Measurements from ENCODE around the gene NBEAL2.

The NBEAL2 gene

DNA sequence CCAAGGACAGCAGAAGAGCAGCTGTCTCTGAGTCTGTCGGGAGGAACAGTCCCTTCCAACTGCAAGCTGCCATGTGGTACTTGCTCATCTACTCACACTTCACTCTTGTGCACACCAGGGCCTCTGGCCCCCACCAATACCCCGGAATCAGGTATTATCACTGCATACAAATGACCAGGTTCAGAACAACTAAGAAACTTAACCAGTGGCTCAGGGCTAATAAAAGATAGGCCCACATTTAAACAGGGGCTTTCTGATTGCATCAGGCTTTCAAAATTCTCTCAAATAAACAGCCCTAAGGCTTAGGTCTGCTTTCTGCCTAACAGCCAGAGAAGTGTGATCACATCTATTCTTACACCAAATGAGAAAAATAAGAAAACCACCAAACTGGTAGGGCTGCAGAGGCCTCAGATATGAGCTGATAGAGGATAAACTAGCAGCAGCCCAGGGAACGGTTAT, 23.6 kb upstream of the NBEAL2 start:
- no peak overlapping the region for H3K27ac ChIP-seq (ENCODE audit: extremely low read depth, low read depth, low read length)
- ChIA-PET POLR2A (no interaction called here), CTCF (interaction anchor here (0.6 kb wide), 1 partner anchor 21 kb away, joined by 4 read pairs; no protein-coding TSS in a partner anchor)
- peaks cover 0 to 5% of the 10 kb centered on the region in 2 experiments; a peak in 1 of 3 replicates for H3K36me3 ChIP-seq (ENCODE audit: control insufficient read depth in 2 of 2, insufficient read depth in 1 of 2, low read length in 2 of 2)
- no peak overlapping the region for H3K4me3 ChIP-seq (ENCODE audit: low read depth, low read length)
- no peak for TF ChIP-seq ZNF138 (tag by site-specific recombination; IDR thresholded peaks at IDR 0.05; ENCODE audit: borderline replicate concordance)
- no peak for TF ChIP-seq YY1 (tag by site-specific recombination; IDR thresholded peaks at IDR 0.05)
- no peak for TF ChIP-seq KLF8 (tag by site-specific recombination; IDR thresholded peaks at IDR 0.05)
- no peak for TF ChIP-seq ZNF174 (tag by site-specific recombination; IDR thresholded peaks at IDR 0.05)
- no peak for TF ChIP-seq ZNF266 (tag by site-specific recombination; IDR thresholded peaks at IDR 0.05; ENCODE audit: low read depth)
- no peak for TF ChIP-seq ZNF785 (tag by site-specific recombination; IDR thresholded peaks at IDR 0.05)
- no peak for TF ChIP-seq ZNF112 (tag by site-specific recombination; IDR thresholded peaks at IDR 0.05)
- TF ChIP-seq, protein P1, sequence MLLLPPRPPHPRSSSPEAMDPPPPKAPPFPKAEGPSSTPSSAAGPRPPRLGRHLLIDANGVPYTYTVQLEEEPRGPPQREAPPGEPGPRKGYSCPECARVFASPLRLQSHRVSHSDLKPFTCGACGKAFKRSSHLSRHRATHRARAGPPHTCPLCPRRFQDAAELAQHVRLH (tag by site-specific recombination; IDR thresholded peaks at IDR 0.05): no peak
- no peaks in the 10 kb centered on the region for H3K9me3 ChIP-seq (ENCODE audit: control insufficient read depth, insufficient read depth, low read depth, low read length)
- no peaks in the 10 kb centered on the region for H3K4me1 ChIP-seq (ENCODE audit: control insufficient read depth, insufficient read depth, low read length)

DNA sequence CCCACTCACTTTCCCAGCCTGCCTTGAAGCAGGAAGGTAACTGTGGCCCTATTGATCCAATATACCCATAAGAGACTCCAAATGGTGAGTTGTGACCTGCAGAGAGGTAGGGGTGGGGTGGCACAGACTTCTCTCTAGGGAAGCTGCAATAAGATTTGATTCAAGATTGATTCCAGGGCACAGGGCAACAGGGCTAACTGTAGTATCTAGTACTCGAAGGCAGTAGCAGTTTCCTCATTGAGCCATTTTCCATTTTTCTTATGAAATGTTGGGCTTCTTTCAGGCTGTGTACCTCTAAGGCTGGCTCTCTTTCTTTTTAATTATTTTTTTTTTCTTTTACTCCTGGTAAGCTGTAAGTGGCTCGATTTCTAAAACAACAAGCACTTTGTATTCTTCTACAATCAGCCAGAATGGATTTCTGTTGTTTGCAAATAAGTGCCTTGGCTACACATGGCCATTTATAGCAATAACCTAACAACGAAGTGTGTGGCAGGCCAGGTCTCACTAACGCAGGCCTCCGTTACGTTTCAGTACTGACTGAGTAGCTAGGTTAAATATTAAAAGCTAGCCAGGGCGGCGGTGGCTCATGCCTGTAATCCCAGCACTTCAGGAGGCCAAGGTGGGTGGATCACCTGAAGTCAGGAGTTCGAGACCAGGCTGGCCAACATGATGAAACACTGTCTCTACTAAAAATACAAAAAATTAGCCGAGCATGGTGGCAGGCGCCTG, 22.2 kb upstream of the NBEAL2 start:
- ChIA-PET CTCF (interaction anchor here (0.8 kb wide), 1 partner anchor 17 kb away, joined by 5 read pairs; no protein-coding TSS in a partner anchor), POLR2A (no interaction called here)
- no peak overlapping the region for H3K27ac ChIP-seq (ENCODE audit: extremely low read depth, low read depth, low read length)
- H3K9me3 ChIP-seq (ENCODE audit: control insufficient read depth, insufficient read depth, low read depth, low read length): no peaks in the 10 kb centered on the region
- no peak overlapping the region for H3K4me3 ChIP-seq (ENCODE audit: low read depth, low read length)
- no peaks in the 10 kb centered on the region for H3K4me1 ChIP-seq (ENCODE audit: control insufficient read depth, insufficient read depth, low read length)
- H3K36me3 ChIP-seq (ENCODE audit: control insufficient read depth in 2 of 2, insufficient read depth in 1 of 2, low read length in 2 of 2): peaks cover 0 to 5% of the 10 kb centered on the region in 2 experiments; a peak in 1 of 3 replicates
- TF ChIP-seq, protein P2, sequence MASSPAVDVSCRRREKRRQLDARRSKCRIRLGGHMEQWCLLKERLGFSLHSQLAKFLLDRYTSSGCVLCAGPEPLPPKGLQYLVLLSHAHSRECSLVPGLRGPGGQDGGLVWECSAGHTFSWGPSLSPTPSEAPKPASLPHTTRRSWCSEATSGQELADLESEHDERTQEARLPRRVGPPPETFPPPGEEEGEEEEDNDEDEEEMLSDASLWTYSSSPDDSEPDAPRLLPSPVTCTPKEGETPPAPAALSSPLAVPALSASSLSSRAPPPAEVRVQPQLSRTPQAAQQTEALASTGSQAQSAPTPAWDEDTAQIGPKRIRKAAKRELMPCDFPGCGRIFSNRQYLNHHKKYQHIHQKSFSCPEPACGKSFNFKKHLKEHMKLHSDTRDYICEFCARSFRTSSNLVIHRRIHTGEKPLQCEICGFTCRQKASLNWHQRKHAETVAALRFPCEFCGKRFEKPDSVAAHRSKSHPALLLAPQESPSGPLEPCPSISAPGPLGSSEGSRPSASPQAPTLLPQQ (tag by site-specific recombination; IDR thresholded peaks at IDR 0.05): no peak
- TF ChIP-seq MZF1 (tag by site-specific recombination; IDR thresholded peaks at IDR 0.05; ENCODE audit: borderline replicate concordance) (no peak), ZNF544 (tag by site-specific recombination; IDR thresholded peaks at IDR 0.05) (no peak), ZNF394 (tag by site-specific recombination; IDR thresholded peaks at IDR 0.05; ENCODE audit: borderline replicate concordance) (no peak), ZNF473 (tag by site-specific recombination; IDR thresholded peaks at IDR 0.05) (no peak), BCL11B (tag by site-specific recombination; IDR thresholded peaks at IDR 0.05; ENCODE audit: low read depth) (no peak), ZNF792 (tag by site-specific recombination; IDR thresholded peaks at IDR 0.05) (no peak), GLIS2 (tag by site-specific recombination; IDR thresholded peaks at IDR 0.05) (no peak), OVOL3 (tag by site-specific recombination; IDR thresholded peaks at IDR 0.05) (no peak)
- TF ChIP-seq, protein P3, sequence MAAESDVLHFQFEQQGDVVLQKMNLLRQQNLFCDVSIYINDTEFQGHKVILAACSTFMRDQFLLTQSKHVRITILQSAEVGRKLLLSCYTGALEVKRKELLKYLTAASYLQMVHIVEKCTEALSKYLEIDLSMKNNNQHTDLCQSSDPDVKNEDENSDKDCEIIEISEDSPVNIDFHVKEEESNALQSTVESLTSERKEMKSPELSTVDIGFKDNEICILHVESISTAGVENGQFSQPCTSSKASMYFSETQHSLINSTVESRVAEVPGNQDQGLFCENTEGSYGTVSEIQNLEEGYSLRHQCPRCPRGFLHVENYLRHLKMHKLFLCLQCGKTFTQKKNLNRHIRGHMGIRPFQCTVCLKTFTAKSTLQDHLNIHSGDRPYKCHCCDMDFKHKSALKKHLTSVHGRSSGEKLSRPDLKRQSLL (tag by site-specific recombination; IDR thresholded peaks at IDR 0.05): no peak
- TF ChIP-seq, protein P4, sequence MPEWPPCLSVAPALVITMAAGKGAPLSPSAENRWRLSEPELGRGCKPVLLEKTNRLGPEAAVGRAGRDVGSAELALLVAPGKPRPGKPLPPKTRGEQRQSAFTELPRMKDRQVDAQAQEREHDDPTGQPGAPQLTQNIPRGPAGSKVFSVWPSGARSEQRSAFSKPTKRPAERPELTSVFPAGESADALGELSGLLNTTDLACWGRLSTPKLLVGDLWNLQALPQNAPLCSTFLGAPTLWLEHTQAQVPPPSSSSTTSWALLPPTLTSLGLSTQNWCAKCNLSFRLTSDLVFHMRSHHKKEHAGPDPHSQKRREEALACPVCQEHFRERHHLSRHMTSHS (tag by site-specific recombination; IDR thresholded peaks at IDR 0.05): no peak
- TF ChIP-seq, protein P5, sequence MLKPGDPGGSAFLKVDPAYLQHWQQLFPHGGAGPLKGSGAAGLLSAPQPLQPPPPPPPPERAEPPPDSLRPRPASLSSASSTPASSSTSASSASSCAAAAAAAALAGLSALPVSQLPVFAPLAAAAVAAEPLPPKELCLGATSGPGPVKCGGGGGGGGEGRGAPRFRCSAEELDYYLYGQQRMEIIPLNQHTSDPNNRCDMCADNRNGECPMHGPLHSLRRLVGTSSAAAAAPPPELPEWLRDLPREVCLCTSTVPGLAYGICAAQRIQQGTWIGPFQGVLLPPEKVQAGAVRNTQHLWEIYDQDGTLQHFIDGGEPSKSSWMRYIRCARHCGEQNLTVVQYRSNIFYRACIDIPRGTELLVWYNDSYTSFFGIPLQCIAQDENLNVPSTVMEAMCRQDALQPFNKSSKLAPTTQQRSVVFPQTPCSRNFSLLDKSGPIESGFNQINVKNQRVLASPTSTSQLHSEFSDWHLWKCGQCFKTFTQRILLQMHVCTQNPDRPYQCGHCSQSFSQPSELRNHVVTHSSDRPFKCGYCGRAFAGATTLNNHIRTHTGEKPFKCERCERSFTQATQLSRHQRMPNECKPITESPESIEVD (tag by site-specific recombination; IDR thresholded peaks at IDR 0.05): no peak
- TF ChIP-seq, protein P6, sequence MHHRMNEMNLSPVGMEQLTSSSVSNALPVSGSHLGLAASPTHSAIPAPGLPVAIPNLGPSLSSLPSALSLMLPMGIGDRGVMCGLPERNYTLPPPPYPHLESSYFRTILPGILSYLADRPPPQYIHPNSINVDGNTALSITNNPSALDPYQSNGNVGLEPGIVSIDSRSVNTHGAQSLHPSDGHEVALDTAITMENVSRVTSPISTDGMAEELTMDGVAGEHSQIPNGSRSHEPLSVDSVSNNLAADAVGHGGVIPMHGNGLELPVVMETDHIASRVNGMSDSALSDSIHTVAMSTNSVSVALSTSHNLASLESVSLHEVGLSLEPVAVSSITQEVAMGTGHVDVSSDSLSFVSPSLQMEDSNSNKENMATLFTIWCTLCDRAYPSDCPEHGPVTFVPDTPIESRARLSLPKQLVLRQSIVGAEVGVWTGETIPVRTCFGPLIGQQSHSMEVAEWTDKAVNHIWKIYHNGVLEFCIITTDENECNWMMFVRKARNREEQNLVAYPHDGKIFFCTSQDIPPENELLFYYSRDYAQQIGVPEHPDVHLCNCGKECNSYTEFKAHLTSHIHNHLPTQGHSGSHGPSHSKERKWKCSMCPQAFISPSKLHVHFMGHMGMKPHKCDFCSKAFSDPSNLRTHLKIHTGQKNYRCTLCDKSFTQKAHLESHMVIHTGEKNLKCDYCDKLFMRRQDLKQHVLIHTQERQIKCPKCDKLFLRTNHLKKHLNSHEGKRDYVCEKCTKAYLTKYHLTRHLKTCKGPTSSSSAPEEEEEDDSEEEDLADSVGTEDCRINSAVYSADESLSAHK (tag by site-specific recombination; IDR thresholded peaks at IDR 0.05): no peak

Measured in HEK293 (cell line).